ACC112 (cell line): ENCODE results near the gene ZBTB7C.

Source experiments
- H2AFZ ChIP-seq: fragments of 200-600 bp; sonication (generic); one replicate; pipeline ENCODE4 v1.6.0; 2017; ENCODE audit warnings: antibody characterized with exemption, low read length; ENCODE audit not compliant: unreplicated experiment
- H3K27ac ChIP-seq: fragments of 200-600 bp; sonication (generic); 2 replicates; pipeline ENCODE4 v1.5.1; 2014; ENCODE audit warnings: low read depth, mild to moderate bottlenecking, antibody characterized with exemption, low read length, moderate library complexity
- H3K27me3 ChIP-seq: fragments of 200-600 bp; sonication (generic); 2 replicates; pipeline ENCODE4 v1.6.1; 2014; ENCODE audit warnings: mild to moderate bottlenecking, antibody characterized with exemption, low read length, moderate library complexity, mixed read lengths; ENCODE audit not compliant: insufficient read depth
- H3K36me3 ChIP-seq: fragments of 200-600 bp; sonication (generic); 2 replicates; pipeline ENCODE4 v1.6.1; 2016; ENCODE audit warnings: mild to moderate bottlenecking, antibody characterized with exemption, low read length, moderate library complexity, mixed read lengths; ENCODE audit not compliant: insufficient read depth
- H3K4me1 ChIP-seq: fragments of 200-600 bp; sonication (generic); one replicate; pipeline ENCODE4 v1.6.1; 2016; ENCODE audit warnings: low read length, mixed read lengths; ENCODE audit not compliant: insufficient read depth, unreplicated experiment, control insufficient read depth
- H3K4me3 ChIP-seq: fragments of 200-600 bp; sonication (generic); 2 replicates; pipeline ENCODE4 v1.5.1; 2014; ENCODE audit warnings: mild to moderate bottlenecking, low read depth, low read length
- H3K79me2 ChIP-seq: fragments of 200-600 bp; sonication (generic); one replicate; pipeline ENCODE4 v1.6.0; 2016; ENCODE audit warnings: low read length; ENCODE audit not compliant: control insufficient read depth, unreplicated experiment, insufficient read depth

The ZBTB7C gene

DNA sequence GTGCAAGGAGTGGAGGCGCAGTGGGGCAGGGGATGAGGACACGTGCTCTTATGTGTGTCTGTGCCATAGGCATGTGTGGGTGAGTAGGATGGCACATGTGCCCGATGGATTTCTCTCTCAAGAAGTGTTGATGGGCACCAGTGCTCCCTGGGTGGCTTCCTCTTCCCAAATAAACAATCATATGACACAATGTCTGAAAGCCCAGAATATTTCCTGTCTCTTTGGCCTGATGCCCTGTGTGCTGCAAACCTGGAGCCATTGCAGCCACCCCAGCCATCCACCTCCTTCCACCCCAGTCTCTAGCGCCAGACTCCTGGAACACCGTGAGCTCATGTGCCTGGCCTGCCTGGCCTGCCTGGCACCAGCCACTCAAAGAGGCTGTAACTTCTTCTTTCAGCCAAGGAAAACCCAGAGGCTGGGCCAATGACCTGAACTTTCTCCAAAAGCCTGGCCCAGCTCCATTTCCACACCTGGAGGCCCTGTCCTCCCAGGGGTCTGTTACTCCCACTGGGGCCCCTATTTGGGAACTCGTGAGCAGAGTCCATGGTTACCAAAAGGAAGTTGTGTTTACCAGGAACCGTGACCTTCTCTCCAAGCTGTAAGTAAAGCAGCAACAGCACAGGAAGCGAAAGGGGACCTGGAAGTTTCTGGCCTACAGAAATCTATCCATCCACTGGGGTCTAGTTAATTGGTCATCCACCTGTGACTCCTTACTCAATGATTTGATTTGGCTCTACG, 9.5 kb upstream of the ZBTB7C start:
- Histone ChIP-seq H3K27me3 (peaks cover 57% of the 10 kb centered on the region), H3K4me3 (no peak overlapping the region)

DNA sequence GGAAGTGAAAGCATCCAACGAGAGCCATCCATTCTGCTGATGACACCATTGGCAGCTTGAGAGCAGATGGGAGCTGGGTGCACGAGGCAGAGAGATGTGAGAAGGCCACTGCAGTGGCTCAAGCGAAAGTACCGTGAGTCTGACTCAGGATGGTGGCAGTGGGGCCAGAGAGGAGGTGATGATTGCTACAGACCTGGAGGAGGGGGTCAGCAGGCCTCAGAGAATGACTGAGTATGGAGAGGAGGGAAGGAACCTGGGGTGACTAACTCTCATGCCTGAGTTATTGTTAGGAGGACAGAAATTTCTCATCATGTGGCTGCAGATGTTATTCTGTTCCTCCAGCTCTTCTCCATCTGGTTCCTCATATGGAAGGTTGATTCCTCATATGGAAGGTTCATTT, 8.8 kb upstream of the ZBTB7C start:
- Histone ChIP-seq H3K36me3 (no peaks in the 10 kb centered on the region), H2AFZ (no peak overlapping the region), H3K27ac (no peak overlapping the region), H3K27me3 (peaks cover 57% of the 10 kb centered on the region), H3K4me3 (no peak overlapping the region), H3K79me2 (no peaks in the 10 kb centered on the region), H3K4me1 (no peaks in the 10 kb centered on the region)

More for the DNA sequence above, 9.5 kb upstream of the ZBTB7C start:
- Histone ChIP-seq H3K79me2 (no peaks in the 10 kb centered on the region), H2AFZ (no peak overlapping the region), H3K27ac (no peak overlapping the region), H3K36me3 (no peaks in the 10 kb centered on the region), H3K4me1 (no peaks in the 10 kb centered on the region)

DNA sequence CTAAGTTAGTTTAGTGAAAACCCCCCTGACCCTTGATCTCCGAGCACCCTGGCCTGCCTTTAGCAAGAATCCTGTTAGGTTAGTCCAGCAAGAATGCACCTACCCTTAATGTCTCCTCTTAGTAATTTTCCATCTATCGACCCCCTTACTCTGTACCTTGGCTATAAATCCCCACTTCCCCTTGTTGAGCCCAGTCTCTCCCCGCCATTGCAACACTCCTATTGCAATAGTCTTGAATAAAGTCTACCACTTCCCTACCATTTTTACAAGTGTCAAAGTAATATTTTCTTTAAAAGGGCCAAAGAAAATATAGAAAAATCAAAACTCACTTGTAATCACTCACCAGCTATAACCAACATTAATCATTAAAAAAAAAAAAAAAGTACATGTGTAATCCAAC, 4.2 kb upstream of the ZBTB7C start:
- peaks cover 70% of the 10 kb centered on the region for H3K27me3 ChIP-seq

DNA sequence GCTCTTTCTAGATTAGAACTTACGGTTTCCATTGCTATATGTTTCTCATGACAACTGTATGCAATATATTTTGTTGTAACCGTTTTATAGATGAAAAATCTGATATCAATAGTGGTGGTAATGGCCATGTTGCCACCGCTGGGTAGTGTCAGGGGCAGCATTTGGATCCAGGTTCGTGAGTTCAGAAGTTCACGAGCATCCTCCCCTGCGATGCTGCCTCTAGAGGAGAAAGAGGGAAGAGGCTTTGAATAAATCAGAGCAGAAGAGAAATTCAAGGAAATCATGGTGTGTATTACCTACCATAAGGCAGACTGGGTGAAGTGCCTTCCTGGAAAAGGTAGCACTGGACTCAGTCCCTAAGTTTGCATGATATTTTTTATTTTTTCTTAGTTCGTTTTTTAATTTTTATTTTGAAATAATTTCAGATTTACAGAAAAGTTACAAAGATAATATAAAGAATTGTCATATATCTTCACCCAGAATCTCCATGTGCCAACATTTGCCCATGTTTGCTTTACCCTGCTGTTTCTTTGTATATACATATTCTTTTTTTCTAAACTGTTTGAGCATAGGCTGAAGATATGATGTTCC, 3.3 kb upstream of the ZBTB7C start:
- peaks cover 75% of the 10 kb centered on the region for H3K27me3 ChIP-seq

More for the DNA sequence above, 4.2 kb upstream of the ZBTB7C start:
- H3K4me3 ChIP-seq = no peak overlapping the region
- H2AFZ ChIP-seq = no peak overlapping the region
- H3K79me2 ChIP-seq = no peaks in the 10 kb centered on the region
- H3K27ac ChIP-seq = no peak overlapping the region
- H3K36me3 ChIP-seq = no peaks in the 10 kb centered on the region
- peaks cover 3% of the 10 kb centered on the region for H3K4me1 ChIP-seq

DNA sequence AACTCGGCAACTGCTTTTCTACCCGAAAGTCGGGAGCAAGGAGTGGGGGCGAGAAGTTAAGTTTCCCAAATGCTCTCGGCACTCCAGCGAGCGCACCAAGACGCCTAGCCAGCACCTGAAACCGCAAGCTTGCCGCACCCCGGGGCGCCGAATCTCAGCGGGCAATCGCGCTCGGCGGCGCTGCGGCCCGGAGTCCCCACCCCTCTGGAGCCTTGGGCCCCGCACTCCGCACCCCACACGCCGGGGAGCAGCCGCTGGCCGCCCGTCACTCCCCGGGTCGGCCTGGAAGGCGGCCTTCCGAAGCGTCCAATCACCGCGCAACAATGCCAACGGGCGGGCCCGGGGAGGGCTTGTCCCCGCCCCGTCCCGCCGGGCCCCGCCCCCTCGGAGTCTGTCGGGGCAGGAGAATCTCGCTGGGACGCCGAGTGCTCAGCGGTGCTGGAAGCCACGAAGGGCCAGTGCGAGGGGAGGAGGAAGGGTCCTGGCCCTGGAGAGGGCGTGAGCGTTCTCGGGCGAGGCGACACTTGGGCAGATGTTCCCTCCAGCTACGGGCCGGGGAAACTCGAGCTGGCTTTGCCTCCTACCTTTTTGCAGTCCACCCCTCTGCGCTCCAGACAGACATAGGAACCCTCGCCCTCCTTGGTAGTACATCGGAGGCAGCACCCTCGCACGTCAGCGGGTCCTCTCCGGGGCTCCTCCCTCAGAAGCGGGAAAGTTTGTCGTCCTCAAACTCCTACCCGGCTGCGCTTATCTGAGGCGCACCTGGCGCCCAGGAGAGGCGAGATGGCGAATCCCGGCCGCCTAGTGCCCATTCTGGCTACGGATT, 1.1 kb upstream of the ZBTB7C start:
- Histone ChIP-seq H3K36me3 (no peaks in the 10 kb centered on the region), H3K27ac (no peak overlapping the region), H3K4me3 (peak overlapping the region; percentile 89), H2AFZ (peak overlapping the region; percentile 90), H3K79me2 (no peaks in the 10 kb centered on the region), H3K27me3 (peaks cover 67% of the 10 kb centered on the region), H3K4me1 (peaks cover 10% of the 10 kb centered on the region)

More for the DNA sequence above, 3.3 kb upstream of the ZBTB7C start:
- Histone ChIP-seq H3K27ac (no peak overlapping the region), H3K36me3 (no peaks in the 10 kb centered on the region), H3K79me2 (no peaks in the 10 kb centered on the region), H3K4me1 (peaks cover 3% of the 10 kb centered on the region), H2AFZ (no peak overlapping the region), H3K4me3 (no peak overlapping the region)

DNA sequence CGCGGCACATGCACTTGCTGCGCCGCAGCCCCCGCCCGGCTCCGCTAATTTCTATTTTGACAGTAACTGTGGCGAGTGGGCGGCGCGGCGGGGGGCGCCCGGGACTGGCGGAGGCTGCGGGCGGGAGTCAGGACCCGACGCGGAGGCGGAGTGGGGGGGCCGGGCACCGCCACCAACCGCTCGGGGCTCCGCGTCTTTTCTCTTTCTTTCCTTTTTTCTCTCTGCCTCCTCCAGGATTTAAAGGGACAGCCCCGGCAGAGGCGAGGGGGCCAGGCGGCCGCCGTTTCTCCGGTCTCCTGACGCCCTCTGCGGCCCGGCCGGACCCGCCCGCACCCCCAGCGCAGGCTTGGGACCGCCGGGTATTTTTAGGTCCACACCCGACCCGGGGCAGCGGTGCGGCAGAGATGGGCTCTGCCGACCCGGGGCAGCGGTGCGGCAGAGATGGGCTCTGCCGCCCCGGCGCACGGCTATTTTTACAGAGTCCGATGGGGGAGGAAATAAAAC, 460 bp upstream of the ZBTB7C start:
- Histone ChIP-seq H2AFZ (peak overlapping the region; percentile 90), H3K4me1 (peaks cover 17% of the 10 kb centered on the region), H3K27ac (no peak overlapping the region), H3K27me3 (peaks cover 63% of the 10 kb centered on the region), H3K79me2 (no peaks in the 10 kb centered on the region), H3K4me3 (peak overlapping the region; percentile 89), H3K36me3 (no peaks in the 10 kb centered on the region)

DNA sequence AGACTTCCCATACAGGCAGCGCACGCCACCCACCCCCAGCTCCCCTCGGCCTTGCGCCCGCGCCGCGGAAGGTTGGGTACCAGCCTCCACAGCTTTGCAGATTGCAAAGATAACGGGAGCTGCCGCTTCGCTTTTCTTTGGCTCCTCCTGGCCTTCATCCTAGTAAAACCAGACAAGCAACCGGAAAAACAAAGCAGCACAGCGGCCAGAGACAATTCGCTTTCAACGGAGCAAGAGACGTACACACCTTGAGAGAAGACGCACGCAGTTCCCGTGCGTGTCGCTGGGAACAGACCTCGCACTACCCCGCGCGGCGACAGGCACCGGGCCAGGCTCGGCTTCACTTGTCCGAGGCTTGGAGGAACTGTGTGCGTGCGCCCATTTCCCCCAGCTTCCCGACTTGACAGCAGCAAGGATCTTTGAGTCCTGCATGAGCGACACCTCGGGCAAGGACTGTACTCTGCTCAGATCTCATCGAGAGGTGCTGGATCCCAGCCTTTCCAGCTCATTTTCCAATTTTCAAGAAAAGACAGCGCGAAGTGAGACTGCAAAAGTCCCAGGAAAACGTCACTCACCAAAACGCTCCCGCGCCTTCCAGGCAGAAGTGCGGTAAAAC, 964 bp downstream of the ZBTB7C start:
- peak overlapping the region; percentile 89 for H3K4me3 ChIP-seq
- H3K79me2 ChIP-seq = no peaks in the 10 kb centered on the region
- H2AFZ ChIP-seq = no peak overlapping the region
- peaks cover 49% of the 10 kb centered on the region for H3K27me3 ChIP-seq
- H3K27ac ChIP-seq = no peak overlapping the region
- H3K4me1 ChIP-seq = peaks cover 19% of the 10 kb centered on the region
- no peaks in the 10 kb centered on the region for H3K36me3 ChIP-seq

DNA sequence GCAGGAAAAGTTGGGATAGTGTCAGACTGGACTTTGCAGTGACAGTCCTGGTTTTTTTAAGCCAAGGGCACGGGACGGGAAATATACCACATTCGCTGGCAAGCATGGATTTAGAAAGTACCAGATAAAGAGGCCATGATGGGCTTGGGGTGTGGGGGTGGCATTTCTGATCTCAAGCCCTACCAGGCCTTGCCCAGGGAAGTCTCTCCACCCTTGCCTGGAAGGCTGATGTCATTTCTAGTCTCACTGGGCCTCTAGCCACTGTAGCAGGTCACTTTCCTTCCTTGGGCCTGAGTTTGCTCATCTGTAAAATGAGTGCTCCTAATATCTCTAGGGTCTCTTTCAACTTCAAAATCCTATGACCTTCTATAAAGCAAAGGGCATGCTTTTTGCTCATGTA, 1.8 kb downstream of the ZBTB7C start:
- no peak overlapping the region for H3K27ac ChIP-seq
- no peaks in the 10 kb centered on the region for H3K36me3 ChIP-seq
- H2AFZ ChIP-seq = no peak overlapping the region
- H3K4me3 ChIP-seq = no peak overlapping the region
- peaks cover 42% of the 10 kb centered on the region for H3K27me3 ChIP-seq
- no peaks in the 10 kb centered on the region for H3K79me2 ChIP-seq
- H3K4me1 ChIP-seq = peaks cover 19% of the 10 kb centered on the region

DNA sequence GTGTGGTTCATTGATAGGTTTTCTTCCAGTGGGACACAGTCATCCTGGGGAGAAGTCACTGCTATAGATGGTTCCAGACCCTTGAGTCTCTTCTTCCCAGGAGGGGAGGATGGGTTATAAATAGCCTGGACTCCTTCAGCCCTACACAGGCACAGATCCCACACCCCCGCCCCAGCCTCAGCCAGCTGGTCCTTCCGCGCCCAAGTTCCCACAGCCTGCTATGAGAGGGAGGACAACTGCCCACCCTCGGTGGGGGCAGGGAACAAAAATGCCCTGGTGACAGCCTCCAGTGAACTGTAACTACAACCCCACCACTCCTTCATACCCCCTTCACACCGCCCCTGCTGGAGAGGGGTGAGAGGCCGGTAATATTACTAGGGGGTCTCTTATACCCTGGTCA, 3.2 kb downstream of the ZBTB7C start:
- Histone ChIP-seq H3K4me1 (peaks cover 19% of the 10 kb centered on the region), H3K27me3 (peaks cover 28% of the 10 kb centered on the region), H2AFZ (no peak overlapping the region), H3K79me2 (no peaks in the 10 kb centered on the region), H3K36me3 (no peaks in the 10 kb centered on the region), H3K4me3 (no peak overlapping the region), H3K27ac (no peak overlapping the region)

DNA sequence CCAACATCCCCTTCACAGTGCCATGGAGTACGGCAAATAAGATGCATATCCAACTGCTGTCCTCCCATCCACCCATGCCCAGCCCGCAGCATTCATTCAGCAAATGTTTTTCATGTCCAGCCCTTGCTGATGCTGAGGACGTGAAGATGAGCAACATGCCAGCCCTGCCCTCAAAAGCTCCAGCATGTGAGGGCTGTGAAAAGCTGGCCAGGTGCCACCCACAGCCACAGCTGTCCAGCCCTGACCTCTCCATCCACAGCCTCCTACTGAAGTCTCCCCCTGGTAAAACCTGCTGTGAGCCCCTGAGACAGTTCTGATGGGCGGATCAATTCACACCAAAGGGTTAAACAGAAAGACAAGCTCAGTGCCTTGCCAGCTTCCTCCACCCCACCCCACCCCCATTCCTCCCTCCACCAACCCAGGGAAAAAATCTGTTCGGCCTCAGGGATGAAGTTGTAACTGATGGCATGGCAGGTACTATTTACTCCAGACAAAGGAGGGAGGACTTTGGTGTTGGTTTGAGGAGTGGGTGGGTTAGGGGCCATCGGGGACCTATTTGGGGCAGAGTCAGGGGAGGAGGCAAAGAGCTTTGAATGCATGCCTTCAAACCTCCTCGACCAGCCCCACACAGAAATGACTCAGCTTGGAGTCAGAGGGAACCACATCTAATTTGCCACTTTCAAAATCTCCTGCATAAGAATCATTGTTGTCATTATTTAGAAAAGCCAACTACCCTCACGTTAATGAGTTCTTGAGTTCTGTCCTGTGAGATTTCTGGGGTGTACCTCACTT, 4.3 kb downstream of the ZBTB7C start:
- no peaks in the 10 kb centered on the region for H3K36me3 ChIP-seq
- no peak overlapping the region for H3K27ac ChIP-seq
- H3K27me3 ChIP-seq = peaks cover 27% of the 10 kb centered on the region
- H3K4me1 ChIP-seq = peaks cover 16% of the 10 kb centered on the region
- H2AFZ ChIP-seq = no peak overlapping the region
- no peaks in the 10 kb centered on the region for H3K79me2 ChIP-seq
- no peak overlapping the region; the same call in 1 of the 2 replicates for H3K4me3 ChIP-seq
